Endothelial cell of umbilical vein (primary cell): ENCODE results near the gene LRCOL1. TPM values are rescaled to one million over a fixed set of nuclear protein-coding genes. Genes with fewer than 3 reads are reported as not detected.
A peak's percentile ranks its signal among the peaks of the same experiment; 100 is the strongest.

Source experiments
- BruUV-seq: library from RNA; stranded (reverse); fragments of 400-500 nt; replicated peaks from 2 replicates; lab custom pipeline; 2021; lab: Mats Ljungman, UMichigan
- CTCF ChIA-PET: fragments of 300-600, 350-600 bp; sonication (Branson Sonifier 250); formaldehyde crosslinking; loops from one replicate; lab custom pipeline; 2021; ENCODE audit warnings: antibody characterized with exemption, inconsistent platforms; lab: Charles Lee
- POLR2A ChIA-PET: fragments of 300-600, 350-600 bp; sonication (Branson Sonifier 250); formaldehyde crosslinking; loops from one replicate; lab custom pipeline; 2021; ENCODE audit warnings: antibody characterized with exemption, inconsistent platforms; lab: Charles Lee
- DNase-seq: peaks from one replicate; pipeline ENCODE4 v3.0.0-alpha.2; 2011; ENCODE audit warnings: low read depth, low spot score
- FAIRE-seq: peaks from 2 replicates; lab custom pipeline; 2011; peaks lifted over from hg19 to GRCh38; lab: Jason Lieb, UNC
- H2AFZ ChIP-seq: 2 replicates; pipeline ENCODE4 v1.6.0; 2012; ENCODE audit warnings: low read depth, low read length, control low read depth, inconsistent platforms
- H3K27ac ChIP-seq: 2 replicates; pipeline ENCODE4 v1.5.1; 2011; ENCODE audit warnings: low read depth, mild to moderate bottlenecking, control low read depth, low read length, moderate library complexity; ENCODE audit not compliant: insufficient read depth
- H3K27me3 ChIP-seq, 2 experiments: 2 replicates each; pipeline versions ENCODE4 v1.6.0 to v1.6.1; 2011; ENCODE audit warnings: low read length in 2 of 2, mixed read lengths in 1 of 2; ENCODE audit not compliant: control insufficient read depth in 2 of 2, insufficient read depth in 2 of 2
- H3K36me3 ChIP-seq, 2 experiments: 2 replicates in 1 of 2; 3 replicates in 1 of 2; pipeline ENCODE4 v1.5.1; 2011; ENCODE audit warnings: low read length in 2 of 2, mild to moderate bottlenecking in 1 of 2, moderate library complexity in 1 of 2; ENCODE audit not compliant: control insufficient read depth in 2 of 2, insufficient read depth in 2 of 2; ENCODE audit errors: extremely low read depth in 1 of 2
- H3K4me1 ChIP-seq: 3 replicates; pipeline ENCODE4 v1.5.1; 2011; ENCODE audit warnings: mild to moderate bottlenecking, low read length; ENCODE audit not compliant: control insufficient read depth, insufficient read depth; ENCODE audit errors: extremely low read depth
- H3K4me2 ChIP-seq: 2 replicates; pipeline ENCODE4 v1.6.1; 2011; ENCODE audit warnings: low read length, control low read depth, mixed read lengths; ENCODE audit not compliant: insufficient read depth
- H3K4me3 ChIP-seq, 3 experiments: fragments of 200-600 bp in 1 of 3; sonication (generic), shearing (Covaris generic) in 1 of 3; replicated peaks in 1 of 3; 2 replicates each; pipeline ENCODE4 v1.5.1; 2011 to 2016; ENCODE audit warnings: control low read depth in 3 of 3, low read length in 3 of 3, mild to moderate bottlenecking in 2 of 3, inconsistent platforms in 1 of 3, low read depth in 1 of 3, moderate library complexity in 1 of 3; ENCODE audit not compliant: insufficient read depth in 1 of 3
- H3K79me2 ChIP-seq: 2 replicates; pipeline ENCODE4 v1.6.0; 2012; ENCODE audit warnings: low read length, inconsistent platforms; ENCODE audit not compliant: control insufficient read depth, insufficient read depth
- H3K9ac ChIP-seq: replicated peaks from 2 replicates; pipeline ENCODE3; 2011; ENCODE audit warnings: low read length, control low read depth; ENCODE audit not compliant: insufficient read depth; ENCODE audit errors: extremely low read depth
- H3K9me1 ChIP-seq: replicated peaks from 3 replicates; pipeline ENCODE4 v1.6.0; 2011; ENCODE audit warnings: mild to moderate bottlenecking, low read length; ENCODE audit not compliant: control insufficient read depth, insufficient read depth; ENCODE audit errors: extremely low read depth
- H3K9me3 ChIP-seq: replicated peaks from 2 replicates; pipeline ENCODE4 v1.5.1; 2012; ENCODE audit warnings: low read length, inconsistent platforms; ENCODE audit not compliant: control insufficient read depth, insufficient read depth
- H4K20me1 ChIP-seq: replicated peaks from 2 replicates; pipeline ENCODE3; 2011; ENCODE audit warnings: mild to moderate bottlenecking, low read length; ENCODE audit not compliant: control insufficient read depth, insufficient read depth; ENCODE audit errors: extremely low read depth
- EZH2 ChIP-seq: IDR thresholded peaks from 2 replicates; pipeline ENCODE4 v1.6.1; 2012; ENCODE audit warnings: borderline replicate concordance, low read depth, mild to moderate bottlenecking, moderate library complexity, low read length, inconsistent platforms; ENCODE audit not compliant: severe bottlenecking
- FOS ChIP-seq: IDR thresholded peaks from 2 replicates; pipeline ENCODE4 v1.6.1; 2011; ENCODE audit warnings: mild to moderate bottlenecking, low read length, moderate library complexity, borderline replicate concordance; ENCODE audit not compliant: insufficient read depth
- GATA2 ChIP-seq: IDR thresholded peaks from 2 replicates; pipeline ENCODE4 v1.7.0; 2011; ENCODE audit warnings: low read depth, mild to moderate bottlenecking, moderate library complexity, mixed read lengths, low read length; ENCODE audit not compliant: insufficient read length, insufficient read depth
- JUN ChIP-seq: IDR thresholded peaks from 2 replicates; pipeline ENCODE4 v1.6.1; 2011; ENCODE audit warnings: borderline replicate concordance, low read depth; ENCODE audit not compliant: insufficient read length, insufficient read depth
- MYC ChIP-seq: IDR thresholded peaks from one replicate; pipeline ENCODE4 v1.6.1; 2011; ENCODE audit warnings: mild to moderate bottlenecking, low read depth, low read length
- POLR2A ChIP-seq: IDR thresholded peaks from 2 replicates; pipeline ENCODE4 v1.6.1; 2012; ENCODE audit warnings: low read depth, mild to moderate bottlenecking, control low read depth, low read length
- POLR2AphosphoS5 ChIP-seq: IDR thresholded peaks from 2 replicates; pipeline ENCODE4 v1.6.1; 2012; ENCODE audit warnings: low read depth, mild to moderate bottlenecking, control low read depth, low read length, moderate library complexity; ENCODE audit not compliant: insufficient read depth
- dilution Hi-C: fragments of 300-500 bp; cut with MboI; formaldehyde crosslinking; loops from one replicate; pipeline ENCODE4 v1.15.0; 2019; ENCODE audit warnings: low sequenced_read_pairs; ENCODE audit not compliant: extremely low pct_ligation_motif_present
- intact Hi-C: fragments of 100-400 bp; cut with micrococcal nuclease; formaldehyde crosslinking; loops from one replicate; pipeline ENCODE4 v1.10.0; 2022
- polyA plus RNA-seq, 4 experiments: library from polyadenylated mRNA; depleted of rRNA in 3 of 4; stranded (reverse) in 3 of 4; unstranded in 1 of 4; fragments of >200 nt; gene quantifications; 2 replicates each; pipeline versions ENCODE4 v1.2.1 to v1.2.3, GENCODE V29; 2011 to 2012; ENCODE audit warnings: missing spikeins in 1 of 4
- total RNA-seq: library from RNA; stranded (reverse); gene quantifications from 2 replicates; pipeline ENCODE4 v1.2.3, GENCODE V29; 2021
- TF ChIP-seq, protein P1 (sequence below): IDR thresholded peaks from 2 replicates; pipeline ENCODE4 v1.6.1; 2011; ENCODE audit not compliant: insufficient read depth, insufficient read length
- TF ChIP-seq, protein P2 (sequence below), 2 donors: IDR thresholded peaks; 1 replicate in 1 of 2; 2 replicates in 1 of 2; pipeline ENCODE4 v1.5.1; 2011; ENCODE audit warnings: low read length in 2 of 2, mild to moderate bottlenecking in 2 of 2, moderate library complexity in 2 of 2, control low read depth in 1 of 2, inconsistent platforms in 1 of 2, low read depth in 1 of 2; ENCODE audit not compliant: insufficient read depth in 1 of 2; ENCODE audit errors: extremely low read depth in 1 of 2

The LRCOL1 gene
- total and polyA plus RNA-seq, 2 donors (not counting 3 experiments of a cell fraction or from before 2014, with no cell fraction given): 1.2 to 1.5 TPM

DNA sequence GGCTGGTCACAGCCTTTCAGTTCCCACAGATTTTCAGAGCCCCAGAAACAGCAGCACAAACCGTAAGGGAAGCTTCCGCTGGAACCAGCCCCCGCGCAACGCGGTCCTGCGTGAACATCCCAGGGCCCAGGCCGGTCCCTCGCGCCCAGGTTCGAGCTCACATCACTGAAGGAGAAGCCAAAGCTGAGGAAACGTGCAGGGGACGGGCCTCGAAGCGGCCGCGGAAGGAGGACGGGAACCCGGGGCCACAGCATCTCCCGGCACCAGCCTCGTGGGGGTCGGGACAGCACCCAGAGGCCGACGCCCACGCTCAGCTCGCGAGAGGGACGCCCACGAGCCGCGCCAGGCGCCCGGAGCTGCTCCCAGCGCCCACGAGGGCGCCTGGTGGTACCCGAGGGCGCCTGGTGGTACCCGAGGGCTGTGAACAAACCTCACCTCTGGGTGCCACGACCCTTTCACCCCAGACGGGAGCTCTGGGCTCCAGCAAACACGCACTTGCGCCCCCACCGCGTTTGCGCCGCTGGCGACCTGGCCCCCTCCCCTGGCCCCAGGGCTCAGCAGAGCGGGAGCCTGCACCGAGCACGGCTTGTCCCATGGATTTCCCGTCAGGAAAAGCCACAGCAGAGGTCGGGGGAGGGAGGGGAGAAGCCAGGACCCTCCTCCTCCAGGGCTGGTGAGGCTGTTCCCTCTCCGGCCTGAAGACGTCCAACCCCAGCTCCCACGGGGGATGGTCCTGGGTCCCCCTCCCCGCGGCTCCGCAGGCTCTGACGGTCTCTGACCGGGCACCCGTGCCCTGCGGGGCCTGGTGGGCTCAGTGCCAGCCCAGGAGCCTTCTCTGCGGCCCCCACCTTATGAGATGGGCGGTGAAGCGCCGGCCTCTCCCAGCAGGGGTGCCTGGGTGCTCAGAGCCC, 6.9 kb downstream of the LRCOL1 start:
- Histone ChIP-seq H3K9ac (no peak overlapping the region), H4K20me1 (no peaks in the 10 kb centered on the region), H3K36me3 (no peaks in the 10 kb centered on the region), H3K27ac (no peak overlapping the region), H3K79me2 (no peaks in the 10 kb centered on the region), H3K4me1 (peaks cover 24% of the 10 kb centered on the region), H3K4me3 (peak overlapping the region in 2 of 3 experiments; percentile 11 to 33), H3K9me1 (no peaks in the 10 kb centered on the region), H2AFZ (no peak overlapping the region), H3K9me3 (no peaks in the 10 kb centered on the region), H3K4me2 (peak overlapping the region; percentile 16), H3K27me3 (peaks cover 3 to 30% of the 10 kb centered on the region in 2 experiments)
- FAIRE-seq (no peak), DNase-seq (peak; percentile 34)
- dilution Hi-C loops (no loop called here), intact Hi-C loops (loop anchor here (1.0 kb wide), 1 partner anchor 12 kb away; no protein-coding TSS in a partner anchor)
- POLR2A ChIA-PET: no interaction called here
- no TSS peak for BruUV-seq
- TF ChIP-seq POLR2AphosphoS5 (no peak), EZH2 (peak; percentile 82)
- CTCF ChIA-PET: interaction anchor here (0.8 to 7.3 kb wide), 3 partner anchors 11 to 43 kb away, joined by 4 to 102 read pairs (median 9); partner anchors contain the start of gene P2RX2

GRCh38 chr12:132602572-132603239, 7.7 kb downstream of the LRCOL1 start:
- H3K79me2 ChIP-seq: no peaks in the 10 kb centered on the region
- FAIRE-seq: peak; percentile 62
- CTCF ChIA-PET: interaction anchor here (0.8 to 7.3 kb wide), 2 partner anchors 12 to 42 kb away, joined by 4 to 102 read pairs; partner anchors contain the start of gene P2RX2

More at GRCh38 chr12:132602572-132603239, 7.7 kb downstream of the LRCOL1 start:
- DNase-seq: peak; percentile 65
- intact Hi-C loops (no loop called here), dilution Hi-C loops (no loop called here)
- Histone ChIP-seq H4K20me1 (no peaks in the 10 kb centered on the region), H3K9me3 (no peaks in the 10 kb centered on the region), H2AFZ (no peak overlapping the region), H3K27ac (no peak overlapping the region), H3K4me3 (peak overlapping the region in 1 of 3 experiments; percentile 33), H3K27me3 (peaks cover 3 to 30% of the 10 kb centered on the region in 2 experiments), H3K4me2 (peak overlapping the region; percentile 2), H3K4me1 (peaks cover 24% of the 10 kb centered on the region), H3K36me3 (no peaks in the 10 kb centered on the region), H3K9ac (no peak overlapping the region), H3K9me1 (no peaks in the 10 kb centered on the region)
- POLR2A ChIA-PET: no interaction called here
- no TSS peak for BruUV-seq
- TF ChIP-seq, protein P1, sequence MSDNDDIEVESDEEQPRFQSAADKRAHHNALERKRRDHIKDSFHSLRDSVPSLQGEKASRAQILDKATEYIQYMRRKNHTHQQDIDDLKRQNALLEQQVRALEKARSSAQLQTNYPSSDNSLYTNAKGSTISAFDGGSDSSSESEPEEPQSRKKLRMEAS: no peak
- TF ChIP-seq JUN (no peak), GATA2 (no peak), POLR2AphosphoS5 (no peak), MYC (no peak), EZH2 (no peak), FOS (no peak), POLR2A (no peak)
- TF ChIP-seq, protein P2, sequence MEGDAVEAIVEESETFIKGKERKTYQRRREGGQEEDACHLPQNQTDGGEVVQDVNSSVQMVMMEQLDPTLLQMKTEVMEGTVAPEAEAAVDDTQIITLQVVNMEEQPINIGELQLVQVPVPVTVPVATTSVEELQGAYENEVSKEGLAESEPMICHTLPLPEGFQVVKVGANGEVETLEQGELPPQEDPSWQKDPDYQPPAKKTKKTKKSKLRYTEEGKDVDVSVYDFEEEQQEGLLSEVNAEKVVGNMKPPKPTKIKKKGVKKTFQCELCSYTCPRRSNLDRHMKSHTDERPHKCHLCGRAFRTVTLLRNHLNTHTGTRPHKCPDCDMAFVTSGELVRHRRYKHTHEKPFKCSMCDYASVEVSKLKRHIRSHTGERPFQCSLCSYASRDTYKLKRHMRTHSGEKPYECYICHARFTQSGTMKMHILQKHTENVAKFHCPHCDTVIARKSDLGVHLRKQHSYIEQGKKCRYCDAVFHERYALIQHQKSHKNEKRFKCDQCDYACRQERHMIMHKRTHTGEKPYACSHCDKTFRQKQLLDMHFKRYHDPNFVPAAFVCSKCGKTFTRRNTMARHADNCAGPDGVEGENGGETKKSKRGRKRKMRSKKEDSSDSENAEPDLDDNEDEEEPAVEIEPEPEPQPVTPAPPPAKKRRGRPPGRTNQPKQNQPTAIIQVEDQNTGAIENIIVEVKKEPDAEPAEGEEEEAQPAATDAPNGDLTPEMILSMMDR (IDR thresholded peaks at IDR 0.05; ENCODE audit: extremely low read depth in 1 of 2, insufficient read depth in 1 of 2, low read depth in 1 of 2, low read length in 2 of 2): no peak
